HepG2 (cell line): Measurements from ENCODE around the gene SPRTN. TPM values are rescaled to one million over a fixed set of nuclear protein-coding genes. Genes with fewer than 3 reads are reported as not detected.

ENCODE experiments used
- ATAC-seq: fragments of 200-7000 bp; cut with Tn5 transposase; 3 replicates; pipeline ENCODE4 v1.9.1; 2020; ENCODE audit warnings: mild to moderate bottlenecking, moderate library complexity
- BruUV-seq: library from RNA; stranded (reverse); fragments of 400-500 nt; replicated peaks from 2 replicates; lab custom pipeline; 2021; lab: Mats Ljungman, UMichigan
- CTCF ChIA-PET: fragments of 300-600 bp; formaldehyde crosslinking; extraction: SDS; loops from one replicate; lab custom pipeline; 2021; ENCODE audit warnings: low total read pairs, inconsistent platforms, low intra/inter-chr PET ratio; lab: Yijun Ruan, JAX
- POLR2A ChIA-PET: fragments of 350-600 bp; sonication (Branson Sonifier 250); formaldehyde crosslinking; loops from one replicate; lab custom pipeline; 2020; ENCODE audit warnings: antibody characterized with exemption, inconsistent platforms; lab: Yijun Ruan, JAX
- DNase-seq: peaks from one replicate; pipeline ENCODE4 v3.0.0-alpha.2; 2015; ENCODE audit warnings: low spot score
- FAIRE-seq: peaks from 3 replicates; lab custom pipeline; 2011; peaks lifted over from hg19 to GRCh38; lab: Jason Lieb, UNC
- H2AFZ ChIP-seq: one replicate; pipeline ENCODE4 v1.6.1; 2011; ENCODE audit warnings: low read length, inconsistent platforms
- H3K27ac ChIP-seq: fragments of 300-600 bp; 3 replicates; pipeline ENCODE4 v1.8.0; 2011; ENCODE audit warnings: mixed run types, mild to moderate bottlenecking, mixed read lengths, low read length, inconsistent platforms; ENCODE audit not compliant: insufficient read depth; ENCODE audit errors: extremely low read length
- H3K27me3 ChIP-seq, 2 experiments: fragments of 200-600 bp in 1 of 2; 2 replicates in 1 of 2; 3 replicates in 1 of 2; pipeline versions ENCODE4 v1.6.0 to v1.8.0; 2011; ENCODE audit warnings: low read length in 2 of 2, mild to moderate bottlenecking in 2 of 2, moderate library complexity in 2 of 2, inconsistent platforms in 1 of 2; ENCODE audit not compliant: insufficient read depth in 2 of 2, control insufficient read depth in 1 of 2
- H3K36me3 ChIP-seq, 2 experiments: fragments of 200-600 bp in 1 of 2; replicated peaks in 1 of 2; 2 replicates in 1 of 2; 3 replicates in 1 of 2; pipeline versions ENCODE4 v1.5.1 to v1.8.0; 2011; ENCODE audit warnings: low read length in 2 of 2, inconsistent platforms in 1 of 2; ENCODE audit not compliant: insufficient read depth in 2 of 2, control insufficient read depth in 1 of 2
- H3K4me1 ChIP-seq: 2 replicates; pipeline ENCODE4 v1.5.1; 2012; ENCODE audit warnings: low read length, inconsistent platforms; ENCODE audit not compliant: insufficient read depth
- H3K4me2 ChIP-seq: 2 replicates; pipeline ENCODE4 v1.6.0; 2011; ENCODE audit warnings: low read depth, low read length, inconsistent platforms
- H3K4me3 ChIP-seq, 3 experiments: fragments of 200-600 bp in 1 of 3; sonication (generic), shearing (Covaris generic) in 1 of 3; replicated peaks in 1 of 3; 2 replicates each; pipeline ENCODE4 v1.5.1; 2011 to 2016; ENCODE audit warnings: low read length in 3 of 3, inconsistent platforms in 2 of 3, low read depth in 2 of 3, mild to moderate bottlenecking in 2 of 3, control low read depth in 1 of 3, mixed read lengths in 1 of 3; ENCODE audit not compliant: insufficient read depth in 1 of 3
- H3K79me2 ChIP-seq: one replicate; pipeline ENCODE4 v1.6.1; 2011; ENCODE audit warnings: low read length, inconsistent platforms; ENCODE audit not compliant: insufficient read depth
- H3K9ac ChIP-seq: 2 replicates; pipeline ENCODE4 v1.6.0; 2011; ENCODE audit warnings: mild to moderate bottlenecking, low read depth, low read length, inconsistent platforms; ENCODE audit not compliant: insufficient read depth
- H3K9me3 ChIP-seq: 2 replicates; pipeline ENCODE4 v1.5.1; 2012; ENCODE audit warnings: mild to moderate bottlenecking, low read length
- H4K20me1 ChIP-seq: 2 replicates; pipeline ENCODE4 v1.6.0; 2011; ENCODE audit warnings: inconsistent platforms, mild to moderate bottlenecking, low read length, moderate library complexity; ENCODE audit not compliant: insufficient read depth
- EED ChIP-seq: sonication (generic); formaldehyde crosslinking; IDR thresholded peaks from 2 replicates; pipeline ENCODE4 v1.5.0; 2020; ENCODE audit warnings: mild to moderate bottlenecking, missing genetic modification reagents
- KAT8 ChIP-seq: IDR thresholded peaks from 2 replicates; pipeline ENCODE4 v1.6.1; 2016; ENCODE audit warnings: missing genetic modification reagents, missing compliant biosample characterization
- NR3C1 ChIP-seq: sonication (generic); formaldehyde crosslinking; IDR thresholded peaks from 2 replicates; pipeline ENCODE4 v1.4.0; 2020; ENCODE audit warnings: missing genetic modification reagents
- PAF1 ChIP-seq: IDR thresholded peaks from 2 replicates; pipeline ENCODE4 v1.6.1; 2016; ENCODE audit warnings: missing genetic modification reagents, missing compliant biosample characterization
- TBX3 ChIP-seq: fragments of 450-650 bp; IDR thresholded peaks from 2 replicates; pipeline ENCODE4 v1.6.1; 2017; ENCODE audit warnings: antibody characterized with exemption, mild to moderate bottlenecking, inconsistent platforms, borderline replicate concordance
- TRIM24 ChIP-seq: sonication (generic); formaldehyde crosslinking; IDR thresholded peaks from 2 replicates; pipeline ENCODE4 v1.8.0; 2022; ENCODE audit warnings: mild to moderate bottlenecking, missing genetic modification reagents
- ZNF224 ChIP-seq: sonication (generic); formaldehyde crosslinking; IDR thresholded peaks from 2 replicates; pipeline ENCODE4 v1.5.0; 2020; ENCODE audit warnings: mild to moderate bottlenecking, missing genetic modification reagents
- ZNF644 ChIP-seq: IDR thresholded peaks from 2 replicates; pipeline ENCODE4 v1.6.1; 2016; ENCODE audit warnings: low read depth
- WGBS: methylation state at CpG from one replicate; pipeline ENCODE4 v1.1.6; 2017; ENCODE audit warnings: low lambda C conversion rate; 5-methylcytosine and 5-hydroxymethylcytosine counted together
- in situ Hi-C: cut with HindIII; loops from 2 replicates; pipeline ENCODE4 v1.10.0; 2017; ENCODE audit warnings: low pct_unique_long_range_greater_than_20kb; ENCODE audit not compliant: extremely low pct_ligation_motif_present
- intact Hi-C: fragments of 100-400 bp; cut with micrococcal nuclease; formaldehyde crosslinking; loops from one replicate; pipeline ENCODE4 v1.10.0; 2022; ENCODE audit not compliant: unreplicated experiment
- polyA plus RNA-seq, 8 experiments: library from polyadenylated mRNA; depleted of rRNA in 3 of 8; stranded (reverse) in 7 of 8; unstranded in 1 of 8; fragments of >200 nt; fragmentation: Illumina TruSeq in 4 of 8; extraction: Trizol in 4 of 8; gene quantifications; 2 replicates each; pipeline versions ENCODE4 v1.2.1 to v1.2.3, GENCODE V29; 2011 to 2016; ENCODE audit warnings: low read depth in 4 of 8, missing spikeins in 1 of 8, mixed read lengths in 1 of 8; ENCODE audit not compliant: insufficient read depth in 1 of 8
- total RNA-seq, 5 experiments: library from RNA; depleted of rRNA; stranded (reverse); fragments of >200 nt; fragmentation: Illumina TruSeq; extraction: Trizol; gene quantifications; 2 replicates each; pipeline ENCODE4 v1.2.3, GENCODE V29; 2016; ENCODE audit warnings: low read depth in 1 of 5
- TF ChIP-seq, protein P1 (sequence below): sonication (generic); formaldehyde crosslinking; IDR thresholded peaks from 2 replicates; pipeline ENCODE4 v1.4.0; 2020; ENCODE audit warnings: missing genetic modification reagents
- TF ChIP-seq, protein P2 (sequence below): sonication (generic); formaldehyde crosslinking; IDR thresholded peaks from 2 replicates; pipeline ENCODE4 v1.5.0; 2020; ENCODE audit warnings: missing genetic modification reagents, mild to moderate bottlenecking, borderline replicate concordance
- TF ChIP-seq, protein P3 (sequence below): fragments of 450-650 bp; IDR thresholded peaks from 2 replicates; pipeline ENCODE4 v1.6.1; 2017; ENCODE audit warnings: mild to moderate bottlenecking
- TF ChIP-seq, protein P4 (sequence below): sonication (generic); formaldehyde crosslinking; IDR thresholded peaks from 2 replicates; pipeline ENCODE4 v1.4.0; 2020; ENCODE audit warnings: missing genetic modification reagents

The SPRTN gene
- total and polyA plus RNA-seq, 2 of the 13 experiments (the other 11 are each of a cell fraction or from before 2014, with no cell fraction given), result 4.2 to 15.2 TPM

DNA sequence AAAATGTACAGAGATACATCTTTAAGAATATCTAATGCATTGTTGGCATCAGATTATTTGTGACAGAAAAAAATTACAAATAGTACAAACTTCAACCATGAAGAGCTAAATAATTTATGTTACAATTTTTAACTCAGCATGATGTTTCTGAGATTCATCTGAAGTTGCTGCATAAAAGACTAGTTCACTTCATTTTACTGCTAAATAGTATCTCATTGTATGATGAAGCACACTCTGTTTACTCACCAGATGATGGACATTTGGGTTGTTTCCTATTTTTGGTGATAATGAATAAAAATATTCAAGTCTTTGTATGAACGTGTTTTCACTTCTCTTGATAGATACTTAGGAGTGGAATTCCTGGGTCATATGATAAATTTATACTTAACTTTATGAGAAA is 63.4 kb downstream of the SPRTN start:
- TF ChIP-seq, protein P1, sequence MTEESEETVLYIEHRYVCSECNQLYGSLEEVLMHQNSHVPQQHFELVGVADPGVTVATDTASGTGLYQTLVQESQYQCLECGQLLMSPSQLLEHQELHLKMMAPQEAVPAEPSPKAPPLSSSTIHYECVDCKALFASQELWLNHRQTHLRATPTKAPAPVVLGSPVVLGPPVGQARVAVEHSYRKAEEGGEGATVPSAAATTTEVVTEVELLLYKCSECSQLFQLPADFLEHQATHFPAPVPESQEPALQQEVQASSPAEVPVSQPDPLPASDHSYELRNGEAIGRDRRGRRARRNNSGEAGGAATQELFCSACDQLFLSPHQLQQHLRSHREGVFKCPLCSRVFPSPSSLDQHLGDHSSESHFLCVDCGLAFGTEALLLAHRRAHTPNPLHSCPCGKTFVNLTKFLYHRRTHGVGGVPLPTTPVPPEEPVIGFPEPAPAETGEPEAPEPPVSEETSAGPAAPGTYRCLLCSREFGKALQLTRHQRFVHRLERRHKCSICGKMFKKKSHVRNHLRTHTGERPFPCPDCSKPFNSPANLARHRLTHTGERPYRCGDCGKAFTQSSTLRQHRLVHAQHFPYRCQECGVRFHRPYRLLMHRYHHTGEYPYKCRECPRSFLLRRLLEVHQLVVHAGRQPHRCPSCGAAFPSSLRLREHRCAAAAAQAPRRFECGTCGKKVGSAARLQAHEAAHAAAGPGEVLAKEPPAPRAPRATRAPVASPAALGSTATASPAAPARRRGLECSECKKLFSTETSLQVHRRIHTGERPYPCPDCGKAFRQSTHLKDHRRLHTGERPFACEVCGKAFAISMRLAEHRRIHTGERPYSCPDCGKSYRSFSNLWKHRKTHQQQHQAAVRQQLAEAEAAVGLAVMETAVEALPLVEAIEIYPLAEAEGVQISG, result no peak
- TF ChIP-seq TRIM24, result no peak
- no peak for TF ChIP-seq ZNF224 (CRISPR knock-in tag)
- TF ChIP-seq PAF1 (CRISPR knock-in tag), result no peak
- no peak for TF ChIP-seq KAT8
- no peak for TF ChIP-seq NR3C1 (CRISPR knock-in tag)
- TF ChIP-seq, protein P2, sequence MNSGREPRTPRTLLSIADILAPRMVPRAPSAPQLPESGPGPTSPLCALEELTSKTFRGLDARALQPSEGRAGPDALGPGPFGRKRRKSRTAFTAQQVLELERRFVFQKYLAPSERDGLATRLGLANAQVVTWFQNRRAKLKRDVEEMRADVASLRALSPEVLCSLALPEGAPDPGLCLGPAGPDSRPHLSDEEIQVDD (CRISPR knock-in tag), result no peak
- no peak for TF ChIP-seq ZNF644
- TF ChIP-seq, protein P3, sequence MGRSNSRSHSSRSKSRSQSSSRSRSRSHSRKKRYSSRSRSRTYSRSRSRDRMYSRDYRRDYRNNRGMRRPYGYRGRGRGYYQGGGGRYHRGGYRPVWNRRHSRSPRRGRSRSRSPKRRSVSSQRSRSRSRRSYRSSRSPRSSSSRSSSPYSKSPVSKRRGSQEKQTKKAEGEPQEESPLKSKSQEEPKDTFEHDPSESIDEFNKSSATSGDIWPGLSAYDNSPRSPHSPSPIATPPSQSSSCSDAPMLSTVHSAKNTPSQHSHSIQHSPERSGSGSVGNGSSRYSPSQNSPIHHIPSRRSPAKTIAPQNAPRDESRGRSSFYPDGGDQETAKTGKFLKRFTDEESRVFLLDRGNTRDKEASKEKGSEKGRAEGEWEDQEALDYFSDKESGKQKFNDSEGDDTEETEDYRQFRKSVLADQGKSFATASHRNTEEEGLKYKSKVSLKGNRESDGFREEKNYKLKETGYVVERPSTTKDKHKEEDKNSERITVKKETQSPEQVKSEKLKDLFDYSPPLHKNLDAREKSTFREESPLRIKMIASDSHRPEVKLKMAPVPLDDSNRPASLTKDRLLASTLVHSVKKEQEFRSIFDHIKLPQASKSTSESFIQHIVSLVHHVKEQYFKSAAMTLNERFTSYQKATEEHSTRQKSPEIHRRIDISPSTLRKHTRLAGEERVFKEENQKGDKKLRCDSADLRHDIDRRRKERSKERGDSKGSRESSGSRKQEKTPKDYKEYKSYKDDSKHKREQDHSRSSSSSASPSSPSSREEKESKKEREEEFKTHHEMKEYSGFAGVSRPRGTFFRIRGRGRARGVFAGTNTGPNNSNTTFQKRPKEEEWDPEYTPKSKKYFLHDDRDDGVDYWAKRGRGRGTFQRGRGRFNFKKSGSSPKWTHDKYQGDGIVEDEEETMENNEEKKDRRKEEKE, result no peak
- TF ChIP-seq TBX3, result no peak
- TF ChIP-seq, protein P4, sequence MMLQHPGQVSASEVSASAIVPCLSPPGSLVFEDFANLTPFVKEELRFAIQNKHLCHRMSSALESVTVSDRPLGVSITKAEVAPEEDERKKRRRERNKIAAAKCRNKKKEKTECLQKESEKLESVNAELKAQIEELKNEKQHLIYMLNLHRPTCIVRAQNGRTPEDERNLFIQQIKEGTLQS (CRISPR knock-in tag), result no peak
- no peak for TF ChIP-seq EED (CRISPR knock-in tag)
- in situ Hi-C loops, result no loop called here
- no peak overlapping the region for H3K27ac ChIP-seq
- BruUV-seq, result no TSS peak
- H3K36me3 ChIP-seq, result peaks cover 2 to 47% of the 10 kb centered on the region in 2 experiments
- DNase-seq (no peak), ATAC-seq (no peak), FAIRE-seq (no peak)
- intact Hi-C loops, result no loop called here
- H3K4me3 ChIP-seq, result no peak overlapping the region
- 43% methylated on average over 1 of the region's 1 CpG for WGBS
- H4K20me1 ChIP-seq, result peaks cover 80% of the 10 kb centered on the region
- H2AFZ ChIP-seq, result no peak overlapping the region
- no peaks in the 10 kb centered on the region; a peak in 1 of 5 replicates for H3K27me3 ChIP-seq
- no peak overlapping the region for H3K9ac ChIP-seq
- H3K9me3 ChIP-seq, result no peaks in the 10 kb centered on the region
- H3K4me1 ChIP-seq, result peaks cover 49% of the 10 kb centered on the region
- H3K79me2 ChIP-seq, result peaks cover 97% of the 10 kb centered on the region
- CTCF ChIA-PET, result no interaction called here
- H3K4me2 ChIP-seq, result no peak overlapping the region
- POLR2A ChIA-PET, result interaction anchor here (1.7 kb wide), 1 partner anchor 19 kb away, joined by 5 read pairs; no protein-coding TSS in a partner anchor
